ENCODE results near the gene SACM1L.
"Not testable (repeated sequence)": the region's sequence is repeated elsewhere in the genome, so short reads cannot be mapped to it uniquely, and the experiment has no call there.

Gene SACM1L

DNA sequence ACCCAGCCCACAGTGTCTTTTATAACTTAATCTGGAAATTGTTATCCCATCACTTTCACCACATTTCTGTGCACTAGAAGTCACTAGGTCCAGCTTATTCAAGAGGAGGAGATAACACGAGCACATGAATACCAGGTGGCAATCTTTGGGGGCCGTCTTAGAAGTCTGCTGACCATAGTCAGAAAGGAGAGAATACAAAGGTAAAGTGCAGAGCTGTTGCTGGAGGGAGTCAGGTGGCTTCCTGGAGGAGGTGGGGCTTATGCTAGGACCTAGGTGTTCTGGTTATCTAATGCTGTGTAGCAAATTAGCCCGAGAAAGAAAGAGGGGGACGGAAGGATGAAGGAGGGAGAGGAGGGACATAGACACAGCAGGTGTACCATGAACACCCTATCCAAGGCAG is 60.7 kb downstream of the SACM1L start:
- TF ChIP-seq MAX (IDR thresholded peaks at IDR 0.05; ENCODE audit: low read depth, low read length), result no peak
- no peak for TF ChIP-seq MYC (IDR thresholded peaks at IDR 0.05; ENCODE audit: low read depth, low read length)
- no peak for TF ChIP-seq CTCF (IDR thresholded peaks at IDR 0.05; ENCODE audit: low read depth, low read length)
- DNase-seq (ENCODE audit: low read depth), result no peak
- H3K4me3 ChIP-seq (ENCODE audit: low read depth, low read length), result no peak overlapping the region

GRCh38 chr3:45751537-45752242 is 62.5 kb downstream of the SACM1L start:
- DNase-seq (ENCODE audit: low read depth), result no peak
- no peak overlapping the region for H3K4me3 ChIP-seq (ENCODE audit: low read depth, low read length)
- TF ChIP-seq MYC (IDR thresholded peaks at IDR 0.05; ENCODE audit: low read depth, low read length), result no peak
- TF ChIP-seq MAX (IDR thresholded peaks at IDR 0.05; ENCODE audit: low read depth, low read length), result no peak
- no peak for TF ChIP-seq CTCF (IDR thresholded peaks at IDR 0.05; ENCODE audit: low read depth, low read length)
- no peak for TF ChIP-seq POLR2A (IDR thresholded peaks at IDR 0.05; ENCODE audit: extremely low read depth, insufficient read length)

GRCh38 chr3:45753095-45753494 is 63.9 kb downstream of the SACM1L start:
- TF ChIP-seq MAX (IDR thresholded peaks at IDR 0.05; ENCODE audit: low read depth, low read length) (no peak), POLR2A (IDR thresholded peaks at IDR 0.05; ENCODE audit: extremely low read depth, insufficient read length) (no peak), MYC (IDR thresholded peaks at IDR 0.05; ENCODE audit: low read depth, low read length) (no peak), CTCF (IDR thresholded peaks at IDR 0.05; ENCODE audit: low read depth, low read length) (no peak)
- DNase-seq (ENCODE audit: low read depth), result no peak
- no peak overlapping the region for H3K4me3 ChIP-seq (ENCODE audit: low read depth, low read length)

GRCh38 chr3:45754461-45754860 is 65.3 kb downstream of the SACM1L start:
- DNase-seq (ENCODE audit: low read depth), result no peak
- no peak for TF ChIP-seq MYC (IDR thresholded peaks at IDR 0.05; ENCODE audit: low read depth, low read length)
- TF ChIP-seq MAX (IDR thresholded peaks at IDR 0.05; ENCODE audit: low read depth, low read length), result no peak
- no peak for TF ChIP-seq CTCF (IDR thresholded peaks at IDR 0.05; ENCODE audit: low read depth, low read length)
- no peak for TF ChIP-seq POLR2A (IDR thresholded peaks at IDR 0.05; ENCODE audit: extremely low read depth, insufficient read length)
- no peak overlapping the region for H3K4me3 ChIP-seq (ENCODE audit: low read depth, low read length)

DNA sequence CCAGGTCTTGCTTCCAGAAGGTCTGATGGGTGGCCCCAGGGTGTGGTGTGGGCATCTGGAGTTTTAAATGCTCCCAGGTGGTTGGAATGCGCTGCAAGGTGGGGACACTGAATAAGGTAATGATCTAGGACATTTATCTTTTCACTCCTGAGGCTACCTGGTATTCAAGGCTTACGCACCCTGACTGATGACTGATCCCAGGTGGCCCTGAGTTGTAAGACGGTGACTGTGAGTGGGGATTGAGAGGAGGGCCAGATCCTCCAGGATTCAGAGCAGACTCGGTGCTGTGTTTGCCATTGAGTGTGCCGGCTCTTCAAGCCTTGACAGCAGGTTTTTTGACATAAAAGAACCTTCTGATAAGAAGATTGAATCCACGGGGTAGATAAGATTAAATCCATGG is 66.9 kb downstream of the SACM1L start:
- TF ChIP-seq MYC (IDR thresholded peaks at IDR 0.05; ENCODE audit: low read depth, low read length) (no peak), CTCF (IDR thresholded peaks at IDR 0.05; ENCODE audit: low read depth, low read length) (no peak), MAX (IDR thresholded peaks at IDR 0.05; ENCODE audit: low read depth, low read length) (no peak), POLR2A (IDR thresholded peaks at IDR 0.05; ENCODE audit: extremely low read depth, insufficient read length) (no peak)
- no peak for DNase-seq (ENCODE audit: low read depth)
- no peak overlapping the region for H3K4me3 ChIP-seq (ENCODE audit: low read depth, low read length)

DNA sequence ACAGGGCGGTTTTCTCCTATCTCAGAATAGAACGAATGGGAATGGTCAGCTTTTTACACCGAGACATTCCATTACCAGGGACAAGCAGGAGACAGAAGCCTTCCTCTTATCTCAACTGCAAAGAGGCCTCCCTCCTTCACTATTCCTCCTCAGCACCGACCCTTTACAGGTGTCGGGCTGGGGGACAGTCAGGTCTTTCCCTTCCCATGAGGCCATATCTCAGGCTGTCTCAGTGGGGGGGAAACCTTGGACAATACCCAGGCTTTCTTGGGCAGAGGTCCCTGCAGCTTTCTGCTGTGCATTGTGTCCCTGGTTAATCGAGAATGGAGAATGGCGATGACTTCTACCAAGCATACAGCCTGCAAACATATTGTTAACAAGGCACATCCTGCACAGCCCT is 67.9 kb downstream of the SACM1L start:
- H3K4me3 ChIP-seq (ENCODE audit: low read depth, low read length); DNase-seq (ENCODE audit: low read depth): not testable (repeated sequence)

All from NB4 (cell line).